Gastrocnemius medialis (tissue), 4 donors: ENCODE results near the gene MMP24OS.

ENCODE experiments used
- CTCF ChIP-seq, 5 experiments: fragments of 450-650 bp in 3 of 5; fragments of 200-600 bp in 2 of 5; sonication (generic) in 2 of 5; IDR thresholded peaks in 4 of 5; conservative IDR thresholded peaks in 1 of 5; 1 replicate in 4 of 5; 2 replicates in 1 of 5; pipeline ENCODE4 v1.5.1; 2016 to 2019; ENCODE audit warnings: antibody characterized with exemption in 5 of 5, mild to moderate bottlenecking in 3 of 5, moderate library complexity in 3 of 5
- POLR2A ChIP-seq, 2 donors: fragments of 450-650 bp; IDR thresholded peaks; one replicate each; pipeline ENCODE4 v1.6.1; 2017; ENCODE audit warnings: antibody characterized with exemption in 2 of 2, mild to moderate bottlenecking in 2 of 2, moderate library complexity in 2 of 2

GRCh38 chr20:35238735-35239134 lies 39.2 kb downstream of the MMP24OS start:
- TF ChIP-seq CTCF (IDR thresholded peaks at IDR 0.05 in 4 of 5, conservative IDR thresholded peaks at IDR 0.05 in 1 of 5) (no peak), POLR2A (IDR thresholded peaks at IDR 0.05) (no peak)
